Measurements from ENCODE around the gene PHC2. TPM values are rescaled to one million over a fixed set of nuclear protein-coding genes. Genes with fewer than 3 reads are reported as not detected.
"Not testable (repeated sequence)": the region's sequence is repeated elsewhere in the genome, so short reads cannot be mapped to it uniquely, and the experiment has no call there.

PHC2 gene
- total RNA-seq, 2 experiments from 2014 or later = 21.4 to 22.5 TPM

DNA sequence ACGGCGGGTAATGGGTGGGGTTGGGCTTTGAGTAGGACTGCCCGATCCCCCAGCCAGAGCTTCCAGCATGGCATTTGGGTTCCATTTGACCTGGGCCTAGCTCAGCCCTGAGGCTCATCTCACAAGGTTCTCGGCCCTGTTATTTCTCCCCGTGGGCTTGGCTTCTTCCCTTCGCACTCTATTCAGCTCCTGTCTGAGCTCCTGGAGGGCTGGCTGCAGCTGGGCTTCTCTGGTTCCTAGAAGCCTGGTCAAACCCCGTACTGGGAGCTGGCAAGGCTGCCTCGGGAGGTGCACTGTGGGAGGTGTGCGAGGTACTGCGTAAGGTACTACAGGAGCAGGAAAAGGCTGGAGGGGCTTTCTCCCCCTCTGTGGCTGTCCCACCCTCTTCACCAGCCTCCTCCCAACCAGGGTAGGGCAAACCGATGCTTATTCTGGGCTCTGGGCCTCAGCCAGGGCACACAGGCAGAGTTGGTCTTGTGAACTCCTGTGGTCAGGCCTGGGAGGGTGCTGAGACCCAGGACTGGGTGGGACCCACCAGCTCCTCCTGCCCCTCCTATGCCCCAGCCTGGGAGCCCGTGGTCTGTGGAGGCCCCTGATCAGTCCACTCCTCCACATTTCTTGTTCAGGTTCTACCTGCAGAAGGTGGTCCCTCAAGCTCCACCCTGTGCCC is 110.8 kb downstream of the PHC2 start:
- DNase-seq = no peak
- POLR2A ChIA-PET = interaction anchor here (0.6 to 0.9 kb wide), 2 partner anchors 16 to 1609 kb away, joined by 3 to 4 read pairs; no protein-coding TSS in a partner anchor
- H3K4me1 Mint-ChIP-seq (ENCODE audit: low read depth) = peaks cover 5% of the 10 kb centered on the region
- H3K9me3 Mint-ChIP-seq = no peaks in the 10 kb centered on the region
- no peak overlapping the region for H3K4me3 Mint-ChIP-seq
- intact Hi-C loops (cut with micrococcal nuclease) = no loop called here
- no peak overlapping the region for H3K27ac Mint-ChIP-seq
- CTCF ChIA-PET = interaction anchor here (1.2 to 1.4 kb wide), 2 partner anchors 25 to 151 kb away, joined by 3 to 4 read pairs; no protein-coding TSS in a partner anchor
- H3K27me3 Mint-ChIP-seq = no peaks in the 10 kb centered on the region
- peaks cover 8% of the 10 kb centered on the region for H3K36me3 Mint-ChIP-seq

DNA sequence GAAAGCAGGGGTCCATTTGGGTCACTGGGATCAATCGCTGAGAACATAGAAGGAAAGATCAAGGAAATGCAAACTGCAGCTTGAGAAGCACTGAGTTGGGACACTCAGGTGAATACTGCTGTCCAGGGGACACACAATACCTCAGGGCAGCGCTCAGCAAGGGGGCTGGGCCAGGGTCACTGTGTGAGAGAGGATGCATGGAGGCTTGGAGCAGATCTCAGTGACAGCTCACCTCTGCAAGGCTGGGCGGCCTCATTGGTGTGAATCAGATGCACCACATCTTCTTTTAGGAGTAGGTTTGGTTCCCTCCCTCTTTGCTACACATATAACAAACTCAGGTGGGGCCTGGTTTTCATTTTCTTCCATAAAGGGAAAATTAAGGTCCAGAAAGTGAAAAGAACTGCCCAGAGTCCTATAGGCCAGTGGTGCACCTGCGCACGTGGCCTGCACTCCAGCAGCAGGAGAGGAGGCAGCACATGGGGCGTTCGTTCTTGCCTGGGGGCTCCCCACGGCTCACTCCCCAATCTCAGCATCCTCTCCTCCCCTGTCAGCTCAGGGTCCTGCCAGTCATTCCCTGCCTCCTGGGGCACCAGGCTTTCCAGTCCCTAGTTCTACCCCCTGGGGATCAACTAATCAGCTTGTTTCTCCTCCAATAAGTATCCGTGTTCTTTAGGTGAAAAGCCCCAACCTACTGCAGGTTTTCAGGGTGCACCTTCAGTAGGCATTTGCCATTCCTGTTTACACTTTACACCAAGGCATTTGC is 111.5 kb downstream of the PHC2 start:
- H3K36me3 Mint-ChIP-seq = peaks cover 7% of the 10 kb centered on the region
- H3K4me1 Mint-ChIP-seq (ENCODE audit: low read depth) = peaks cover 5% of the 10 kb centered on the region
- ChIA-PET CTCF (interaction anchor here (1.0 to 1.4 kb wide), 3 partner anchors 24 to 152 kb away, joined by 3 to 4 read pairs (median 3); no protein-coding TSS in a partner anchor), POLR2A (interaction anchor here (0.9 kb wide), 1 partner anchor 17 kb away, joined by 4 read pairs; no protein-coding TSS in a partner anchor)
- H3K27ac Mint-ChIP-seq = no peak overlapping the region
- H3K27me3 Mint-ChIP-seq = no peaks in the 10 kb centered on the region
- H3K9me3 Mint-ChIP-seq = no peaks in the 10 kb centered on the region
- no peak for DNase-seq
- no peak overlapping the region for H3K4me3 Mint-ChIP-seq
- intact Hi-C loops (cut with micrococcal nuclease) = no loop called here

DNA sequence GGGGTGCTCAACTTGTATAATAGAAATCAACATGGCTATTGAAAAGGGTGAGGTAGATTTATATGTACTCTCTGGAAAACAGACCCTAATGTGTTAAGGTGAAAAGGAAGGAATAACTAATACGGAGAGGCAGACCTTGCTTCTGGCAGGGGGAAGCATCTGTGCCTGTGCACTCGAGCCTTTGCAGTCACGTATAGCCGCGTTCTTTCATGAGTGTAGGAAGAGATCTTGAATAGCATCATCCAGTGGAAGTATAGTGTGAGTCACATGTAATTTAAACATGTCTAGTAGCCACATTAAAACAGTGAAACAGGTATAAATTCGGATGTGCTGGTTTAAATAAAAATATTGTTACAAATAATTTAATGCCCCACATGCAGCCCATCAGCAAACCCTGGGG is 112.9 kb downstream of the PHC2 start:
- Mint-ChIP-seq H3K36me3 (no peaks in the 10 kb centered on the region), H3K4me3 (no peak overlapping the region)
- intact Hi-C loops (cut with micrococcal nuclease) = no loop called here

DNA sequence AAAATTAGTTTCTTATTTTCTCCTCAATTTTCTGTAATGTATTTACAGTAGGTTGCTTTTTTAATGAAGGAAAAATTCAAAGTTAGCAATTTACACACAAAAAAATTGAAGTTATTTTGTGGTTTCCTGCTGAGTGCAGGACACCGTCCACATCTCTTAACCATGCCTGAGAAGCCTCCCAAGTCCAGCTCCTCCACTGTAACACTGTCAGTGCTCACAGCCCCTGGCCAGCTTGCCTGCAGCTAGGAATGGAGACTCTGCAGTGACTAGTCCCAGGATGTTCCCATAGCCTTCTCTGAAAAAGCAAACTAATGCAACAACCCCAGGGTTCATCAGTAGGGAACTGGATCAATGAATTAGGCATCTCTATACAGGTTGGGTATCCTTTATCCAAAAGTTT is 113.5 kb downstream of the PHC2 start:
- CTCF ChIA-PET = no interaction called here
- no peak for DNase-seq
- Mint-ChIP-seq H3K36me3 (no peaks in the 10 kb centered on the region), H3K9me3 (no peaks in the 10 kb centered on the region), H3K4me3 (no peak overlapping the region), H3K27ac (no peak overlapping the region), H3K4me1 (ENCODE audit: low read depth) (peaks cover 5% of the 10 kb centered on the region), H3K27me3 (no peaks in the 10 kb centered on the region)
- POLR2A ChIA-PET = interaction anchor here (0.6 kb wide), 1 partner anchor 21 kb away, joined by 3 read pairs; no protein-coding TSS in a partner anchor
- intact Hi-C loops (cut with micrococcal nuclease) = no loop called here

More for the DNA sequence above, 112.9 kb downstream of the PHC2 start:
- H3K27me3 Mint-ChIP-seq = no peaks in the 10 kb centered on the region
- ChIA-PET POLR2A (no interaction called here), CTCF (interaction anchor here (1.0 kb wide), 1 partner anchor 22 kb away, joined by 3 read pairs; no protein-coding TSS in a partner anchor)
- no peak for DNase-seq
- no peak overlapping the region for H3K27ac Mint-ChIP-seq
- H3K9me3 Mint-ChIP-seq = no peaks in the 10 kb centered on the region
- peaks cover 5% of the 10 kb centered on the region for H3K4me1 Mint-ChIP-seq (ENCODE audit: low read depth)

DNA sequence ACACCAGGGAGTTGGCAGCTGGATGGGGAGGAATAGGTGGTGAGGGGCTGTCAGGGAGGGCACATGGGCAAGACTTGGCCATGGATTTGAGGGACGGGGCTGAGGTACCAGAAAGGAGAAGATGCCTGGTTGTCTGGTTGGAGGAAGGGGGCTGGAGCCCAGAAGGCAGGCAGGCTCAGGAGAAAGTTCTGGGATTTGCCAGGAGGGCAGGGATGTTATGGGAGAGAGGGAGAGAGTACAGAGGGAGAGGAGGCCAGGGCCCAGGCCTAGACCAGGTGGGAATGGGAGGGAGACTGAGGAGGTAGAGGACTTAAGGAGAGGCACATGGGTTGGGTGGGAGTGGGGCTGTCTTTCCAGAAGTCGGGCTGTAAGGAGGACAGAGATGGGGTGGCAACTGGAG is 114.3 kb downstream of the PHC2 start:
- H3K4me1 Mint-ChIP-seq (ENCODE audit: low read depth) = peaks cover 5% of the 10 kb centered on the region
- no peak overlapping the region for H3K4me3 Mint-ChIP-seq
- intact Hi-C loops (cut with micrococcal nuclease) = no loop called here
- POLR2A ChIA-PET = no interaction called here
- CTCF ChIA-PET = interaction anchor here (1.9 kb wide), 1 partner anchor 18 kb away, joined by 7 read pairs; no protein-coding TSS in a partner anchor
- DNase-seq = no peak
- no peaks in the 10 kb centered on the region for H3K27me3 Mint-ChIP-seq
- H3K27ac Mint-ChIP-seq = no peak overlapping the region
- H3K9me3 Mint-ChIP-seq = no peaks in the 10 kb centered on the region
- H3K36me3 Mint-ChIP-seq = no peaks in the 10 kb centered on the region

DNA sequence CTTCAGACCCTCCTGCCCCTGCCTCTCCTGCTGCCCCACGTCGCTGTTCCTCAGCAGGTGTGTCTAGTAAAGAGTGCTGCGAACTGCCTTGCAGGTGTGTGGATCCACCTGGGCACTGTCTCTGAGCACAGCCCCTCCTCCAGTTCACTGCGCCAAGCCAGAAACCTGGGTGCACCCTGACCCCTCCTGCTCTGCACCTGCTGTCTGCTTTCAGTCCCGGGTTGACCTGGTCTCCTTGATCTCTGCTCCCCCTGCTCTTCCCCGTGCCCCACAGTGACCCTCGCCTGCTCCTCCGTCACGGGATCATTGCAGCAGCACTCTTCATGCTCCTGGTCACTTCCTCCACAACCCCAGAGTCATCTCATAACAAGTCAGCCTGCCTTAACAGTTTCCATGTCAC is 116.5 kb downstream of the PHC2 start:
- ChIA-PET POLR2A (no interaction called here), CTCF (interaction anchor here (1.3 kb wide), 1 partner anchor 19 kb away, joined by 4 read pairs; no protein-coding TSS in a partner anchor)
- peaks cover 5% of the 10 kb centered on the region for H3K4me1 Mint-ChIP-seq (ENCODE audit: low read depth)
- H3K9me3 Mint-ChIP-seq = no peaks in the 10 kb centered on the region
- no peaks in the 10 kb centered on the region for H3K36me3 Mint-ChIP-seq
- DNase-seq = no peak
- no peak overlapping the region for H3K4me3 Mint-ChIP-seq
- intact Hi-C loops (cut with micrococcal nuclease) = no loop called here
- no peak overlapping the region for H3K27ac Mint-ChIP-seq
- no peaks in the 10 kb centered on the region for H3K27me3 Mint-ChIP-seq

DNA sequence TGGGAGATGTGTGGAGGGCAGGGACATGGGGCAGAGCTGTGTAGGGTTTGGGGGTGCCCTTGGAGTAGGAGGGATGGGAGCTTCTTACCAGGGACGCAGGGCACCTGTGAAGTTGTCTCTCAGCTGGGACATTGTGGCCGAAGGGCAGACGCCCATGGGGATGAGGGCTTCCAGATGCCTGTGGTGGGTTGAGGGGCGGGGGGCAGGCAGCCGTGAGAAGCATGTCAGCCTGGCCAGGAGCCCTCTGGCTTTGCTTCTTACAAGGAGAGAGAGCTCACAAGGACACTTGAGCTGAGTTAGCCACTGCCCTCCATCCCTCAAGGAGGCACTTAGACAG is 118.5 kb downstream of the PHC2 start:
- H3K36me3 Mint-ChIP-seq = no peaks in the 10 kb centered on the region
- H3K9me3 Mint-ChIP-seq = no peaks in the 10 kb centered on the region
- intact Hi-C loops (cut with micrococcal nuclease) = no loop called here
- peaks cover 5% of the 10 kb centered on the region for H3K4me1 Mint-ChIP-seq (ENCODE audit: low read depth)
- H3K4me3 Mint-ChIP-seq = no peak overlapping the region
- H3K27me3 Mint-ChIP-seq = peaks cover 4% of the 10 kb centered on the region
- no peak for DNase-seq
- CTCF ChIA-PET = interaction anchor here (1.6 kb wide), 1 partner anchor 14 kb away, joined by 5 read pairs; no protein-coding TSS in a partner anchor
- POLR2A ChIA-PET = interaction anchor here (0.6 kb wide), 1 partner anchor 184 kb away, joined by 4 read pairs; no protein-coding TSS in a partner anchor
- H3K27ac Mint-ChIP-seq = no peak overlapping the region

DNA sequence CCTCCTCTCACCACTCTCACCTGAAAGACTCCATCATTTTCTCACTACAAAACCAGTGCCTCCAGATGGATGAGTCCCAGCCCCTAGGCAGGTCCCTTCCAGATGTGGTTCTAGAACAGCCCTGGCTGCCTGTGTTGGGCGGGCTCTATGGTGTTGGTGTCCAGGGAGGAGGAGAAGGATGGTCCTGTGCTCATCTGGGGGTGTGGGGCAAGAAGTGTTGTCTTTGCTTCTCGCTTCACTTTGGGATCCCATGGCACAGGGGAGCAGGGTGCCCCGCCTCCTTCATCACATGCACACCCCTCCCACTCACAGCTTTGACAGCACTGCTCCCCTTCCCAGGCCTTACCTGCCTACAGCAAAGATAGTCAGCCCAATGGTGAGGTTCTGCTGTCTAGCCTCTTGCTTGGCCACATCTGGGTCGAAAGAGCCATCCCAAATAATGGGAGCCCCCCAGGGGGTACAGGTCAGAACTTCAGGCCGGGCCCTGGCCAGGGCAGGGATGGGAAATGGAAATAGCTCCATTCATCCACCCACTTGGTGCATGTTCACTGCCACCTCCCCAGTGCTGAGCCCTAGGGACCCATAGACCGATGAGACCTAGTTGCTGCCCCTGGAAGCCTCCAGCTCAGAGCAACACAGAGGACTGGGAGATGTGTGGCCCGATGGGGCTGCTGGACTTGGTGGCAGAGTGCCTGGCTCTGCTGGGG is 119.0 kb downstream of the PHC2 start:
- Mint-ChIP-seq H3K9me3 (no peaks in the 10 kb centered on the region), H3K4me3 (no peak overlapping the region), H3K27ac (no peak overlapping the region), H3K4me1 (ENCODE audit: low read depth) (peaks cover 5% of the 10 kb centered on the region), H3K27me3 (peaks cover 4% of the 10 kb centered on the region), H3K36me3 (no peaks in the 10 kb centered on the region)
- DNase-seq = no peak
- intact Hi-C loops (cut with micrococcal nuclease) = no loop called here
- POLR2A ChIA-PET = interaction anchor here (0.6 kb wide), 1 partner anchor 184 kb away, joined by 4 read pairs; no protein-coding TSS in a partner anchor
- CTCF ChIA-PET = no interaction called here

DNA sequence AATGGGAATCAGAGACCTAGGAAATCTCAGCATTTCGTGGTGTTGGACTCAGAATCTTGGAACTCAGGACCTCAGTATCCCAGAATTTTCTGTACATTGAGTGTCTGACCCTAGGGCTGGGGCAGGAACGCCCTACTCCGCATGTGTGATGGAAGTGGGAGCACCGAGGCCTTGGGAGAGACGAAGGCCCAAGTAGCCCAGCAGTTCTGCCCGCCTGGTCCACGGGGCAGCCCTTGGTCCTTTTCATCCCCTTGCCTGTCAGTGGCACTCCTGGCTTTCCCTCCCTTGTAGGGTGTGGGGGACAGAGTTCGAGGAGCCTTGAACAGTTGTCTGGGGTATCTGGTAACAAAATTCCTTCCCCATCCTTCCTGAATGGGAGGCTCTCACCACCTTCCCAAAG is 120.2 kb downstream of the PHC2 start:
- H3K4me1 Mint-ChIP-seq (ENCODE audit: low read depth) = peaks cover 3% of the 10 kb centered on the region
- peaks cover 9% of the 10 kb centered on the region for H3K27me3 Mint-ChIP-seq
- H3K9me3 Mint-ChIP-seq = no peaks in the 10 kb centered on the region
- ChIA-PET CTCF (interaction anchor here (1.1 kb wide), 1 partner anchor 15 kb away, joined by 5 read pairs; no protein-coding TSS in a partner anchor), POLR2A (no interaction called here)
- intact Hi-C loops (cut with micrococcal nuclease) = no loop called here
- no peak for DNase-seq
- no peaks in the 10 kb centered on the region for H3K36me3 Mint-ChIP-seq
- H3K4me3 Mint-ChIP-seq = no peak overlapping the region
- H3K27ac Mint-ChIP-seq = no peak overlapping the region

DNA sequence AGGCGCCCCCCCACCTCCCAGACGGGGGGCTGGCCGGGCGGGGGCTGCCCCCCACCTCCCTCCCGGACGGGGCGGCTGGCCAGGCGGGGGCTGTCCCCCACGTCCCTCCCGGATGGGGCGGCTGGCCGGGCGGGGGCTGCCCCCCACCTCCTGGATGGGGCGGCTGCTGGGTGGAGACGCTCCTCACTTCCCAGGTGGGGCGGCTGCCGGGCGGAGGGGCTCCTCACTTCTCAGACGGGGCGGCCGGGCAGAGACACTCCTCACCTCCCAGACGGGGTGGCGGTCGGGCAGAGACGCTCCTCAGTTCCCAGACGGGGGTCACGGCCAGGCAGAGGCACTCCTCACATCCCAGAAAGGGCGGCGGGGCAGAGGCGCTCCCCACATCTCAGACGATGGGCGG is 121.5 kb downstream of the PHC2 start:
- not testable (repeated sequence) for H3K4me1 Mint-ChIP-seq (ENCODE audit: low read depth); H3K36me3 Mint-ChIP-seq

DNA sequence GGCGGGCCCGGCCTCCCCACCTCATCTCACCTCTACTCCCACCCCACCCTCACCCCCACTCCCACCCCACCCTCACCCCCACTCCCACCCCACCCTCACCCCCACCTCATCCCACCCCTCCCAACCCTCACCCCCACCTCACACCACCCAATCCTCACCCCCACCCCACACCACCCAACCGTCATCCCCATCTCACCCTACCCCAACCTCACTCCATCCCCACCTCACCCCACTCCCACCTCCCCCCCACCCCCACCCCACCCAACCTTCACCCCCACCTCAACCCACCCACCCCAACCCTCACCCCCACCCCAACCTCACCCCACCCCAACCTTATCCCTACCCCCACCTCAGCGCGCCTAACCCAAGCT is 123.4 kb downstream of the PHC2 start:
- H3K27ac Mint-ChIP-seq = no peak overlapping the region
- ChIA-PET POLR2A (no interaction called here), CTCF (no interaction called here)
- peaks cover 8% of the 10 kb centered on the region for H3K4me1 Mint-ChIP-seq (ENCODE audit: low read depth)
- no peaks in the 10 kb centered on the region for H3K9me3 Mint-ChIP-seq
- no peak overlapping the region for H3K4me3 Mint-ChIP-seq
- no peaks in the 10 kb centered on the region for H3K36me3 Mint-ChIP-seq
- no peak for DNase-seq
- intact Hi-C loops (cut with micrococcal nuclease) = no loop called here
- peaks cover 10% of the 10 kb centered on the region for H3K27me3 Mint-ChIP-seq

More for the DNA sequence above, 121.5 kb downstream of the PHC2 start:
- intact Hi-C loops (cut with micrococcal nuclease); H3K27ac Mint-ChIP-seq; H3K4me3 Mint-ChIP-seq; DNase-seq; POLR2A ChIA-PET; CTCF ChIA-PET; H3K9me3 Mint-ChIP-seq: not testable (repeated sequence)
- peaks cover 10% of the 10 kb centered on the region for H3K27me3 Mint-ChIP-seq
